Neuronal stem cell (in vitro differentiated cells): ENCODE measurements around the gene NAT9.

Experiments used
- DNase-seq: peaks from one replicate; pipeline ENCODE4 v3.0.0-alpha.2; 2013; ENCODE audit warnings: low spot score
- H2AFZ ChIP-seq: one replicate; pipeline ENCODE4 v1.6.1; 2013; ENCODE audit warnings: mild to moderate bottlenecking, low read length, inconsistent platforms
- H2AK5ac ChIP-seq: 2 replicates; pipeline ENCODE4 v1.6.1; 2013; ENCODE audit warnings: low read depth, mild to moderate bottlenecking, inconsistent platforms, low read length, moderate library complexity, mixed read lengths
- H2BK120ac ChIP-seq: 2 replicates; pipeline ENCODE4 v1.6.1; 2013; ENCODE audit warnings: low read depth, mild to moderate bottlenecking, inconsistent platforms, low read length, moderate library complexity, mixed read lengths
- H2BK12ac ChIP-seq: one replicate; pipeline ENCODE4 v1.6.1; 2013; ENCODE audit warnings: low read length, inconsistent platforms
- H2BK15ac ChIP-seq: 2 replicates; pipeline ENCODE4 v1.6.1; 2013; ENCODE audit warnings: mild to moderate bottlenecking, low read length, inconsistent platforms, mixed read lengths
- H2BK5ac ChIP-seq: one replicate; pipeline ENCODE4 v1.6.1; 2013; ENCODE audit warnings: inconsistent platforms, mild to moderate bottlenecking, low read length, moderate library complexity
- H3K14ac ChIP-seq: one replicate; pipeline ENCODE4 v1.6.1; 2013; ENCODE audit warnings: low read length, inconsistent platforms
- H3K18ac ChIP-seq: 2 replicates; pipeline ENCODE4 v1.6.1; 2013; ENCODE audit warnings: low read length, inconsistent platforms
- H3K23ac ChIP-seq: 2 replicates; pipeline ENCODE4 v1.6.1; 2013; ENCODE audit warnings: low read depth, mild to moderate bottlenecking, mixed read lengths, low read length, inconsistent platforms; ENCODE audit not compliant: poor library complexity
- H3K27ac ChIP-seq: replicated peaks from 3 replicates; pipeline ENCODE4 v1.5.1; 2013; ENCODE audit warnings: low read length, inconsistent platforms
- H3K27me3 ChIP-seq, 3 experiments: 2 replicates each; pipeline ENCODE4 v1.6.1; 2013; ENCODE audit warnings: low read length in 3 of 3, mild to moderate bottlenecking in 2 of 3, inconsistent platforms in 1 of 3, low read depth in 1 of 3, mixed read lengths in 1 of 3, moderate library complexity in 1 of 3; ENCODE audit not compliant: control insufficient read depth in 3 of 3, insufficient read depth in 3 of 3
- H3K36me3 ChIP-seq, 2 donors: replicated peaks in 1 of 2; 2 replicates each; pipeline ENCODE4 v1.6.1; 2013; ENCODE audit warnings: low read length in 2 of 2; ENCODE audit not compliant: control insufficient read depth in 2 of 2, insufficient read depth in 2 of 2
- H3K4ac ChIP-seq: 2 replicates; pipeline ENCODE4 v1.6.1; 2013; ENCODE audit warnings: inconsistent platforms, mild to moderate bottlenecking, low read length, moderate library complexity
- H3K4me1 ChIP-seq, 2 donors: 1 replicate in 1 of 2; 2 replicates in 1 of 2; pipeline ENCODE4 v1.6.1; 2013; ENCODE audit warnings: low read length in 2 of 2, low read depth in 1 of 2; ENCODE audit not compliant: control insufficient read depth in 2 of 2, insufficient read depth in 1 of 2
- H3K4me2 ChIP-seq: one replicate; pipeline ENCODE4 v1.6.1; 2013; ENCODE audit warnings: mild to moderate bottlenecking, low read length, inconsistent platforms; ENCODE audit not compliant: insufficient read depth, poor library complexity, severe bottlenecking
- H3K4me3 ChIP-seq, 2 donors: 2 replicates each; pipeline ENCODE4 v1.5.1; 2013; ENCODE audit warnings: low read length in 2 of 2, mild to moderate bottlenecking in 2 of 2, inconsistent platforms in 1 of 2, moderate library complexity in 1 of 2
- H3K79me1 ChIP-seq: one replicate; pipeline ENCODE4 v1.6.1; 2013; ENCODE audit warnings: low read depth, mild to moderate bottlenecking, inconsistent platforms, low read length, moderate library complexity
- H3K9ac ChIP-seq: one replicate; pipeline ENCODE4 v1.6.1; 2013; ENCODE audit warnings: mild to moderate bottlenecking, low read depth, low read length, inconsistent platforms; ENCODE audit not compliant: poor library complexity
- H3K9me3 ChIP-seq, 2 donors: replicated peaks in 1 of 2; 2 replicates each; pipeline versions ENCODE3 to v1.6.1; 2013; ENCODE audit warnings: low read length in 2 of 2, mild to moderate bottlenecking in 2 of 2, inconsistent platforms in 1 of 2, low read depth in 1 of 2, mixed read lengths in 1 of 2, moderate library complexity in 1 of 2; ENCODE audit not compliant: control insufficient read depth in 2 of 2, insufficient read depth in 1 of 2
- H4K8ac ChIP-seq: one replicate; pipeline ENCODE4 v1.6.1; 2013; ENCODE audit warnings: low read depth, mild to moderate bottlenecking, inconsistent platforms, low read length, moderate library complexity
- H4K91ac ChIP-seq: one replicate; pipeline ENCODE4 v1.6.1; 2013; ENCODE audit warnings: low read length, low read depth, mild to moderate bottlenecking, inconsistent platforms; ENCODE audit not compliant: poor library complexity
- WGBS, 2 donors: extraction: QIAGEN DNeasy Blood & Tissue Kit; methylation state at CpG; one replicate each; pipeline ENCODE4 v1.1.7; 2013; ENCODE audit warnings: missing lambda C conversion rate in 2 of 2, mixed read lengths in 1 of 2; ENCODE audit not compliant: insufficient read length in 2 of 2, insufficient replicate concordance in 1 of 2; ENCODE audit errors: extremely low coverage in 2 of 2; 5-methylcytosine and 5-hydroxymethylcytosine counted together

Gene NAT9

DNA sequence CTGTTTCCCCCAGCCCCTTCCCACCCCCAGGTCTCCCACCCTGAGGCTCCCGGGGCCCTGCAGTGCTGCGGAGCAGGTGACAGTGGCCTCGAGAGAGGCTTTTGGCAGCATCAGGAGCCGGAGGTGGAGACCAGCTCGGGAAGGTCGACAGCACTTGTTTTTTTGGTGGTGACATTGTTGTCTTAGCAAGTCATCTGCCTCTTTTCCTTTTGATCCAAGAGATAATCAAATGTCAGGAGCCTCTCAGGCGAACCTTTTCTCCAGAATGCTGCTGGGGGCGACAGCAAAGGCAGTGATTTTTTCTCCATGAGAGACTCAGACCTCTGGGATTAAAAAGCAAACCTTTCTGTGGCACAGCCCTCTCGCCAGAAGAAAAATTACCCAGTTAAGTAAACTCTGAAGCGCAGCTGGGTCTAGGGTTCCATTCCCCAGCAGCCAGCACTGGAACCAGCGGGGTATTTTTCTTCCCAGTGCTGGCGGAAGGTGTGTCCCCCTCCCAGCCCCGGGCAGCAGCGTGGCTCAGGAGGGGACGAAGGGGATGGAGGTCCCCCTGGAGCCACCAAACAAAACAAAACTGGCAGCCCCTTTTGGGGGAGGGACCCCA, 46.3 kb upstream of the NAT9 start:
- no peak overlapping the region for H3K23ac ChIP-seq
- H3K79me1 ChIP-seq, result peaks cover 1% of the 10 kb centered on the region
- H3K9ac ChIP-seq, result no peak overlapping the region
- no peak overlapping the region for H4K8ac ChIP-seq
- no peak overlapping the region for H2AFZ ChIP-seq
- H3K18ac ChIP-seq, result no peak overlapping the region
- WGBS, 2 donors, result no CpG with 5 or more reads among the region's 15 CpGs
- H3K4me3 ChIP-seq, result no peak overlapping the region
- H3K4me1 ChIP-seq, result peaks cover 0 to 3% of the 10 kb centered on the region in 2 donors
- no peak overlapping the region for H3K27ac ChIP-seq
- no peak overlapping the region for H3K14ac ChIP-seq
- peaks cover 0 to 3% of the 10 kb centered on the region in 2 donors for H3K9me3 ChIP-seq
- H3K4ac ChIP-seq, result no peak overlapping the region
- H3K27me3 ChIP-seq, result no peaks in the 10 kb centered on the region
- no peak overlapping the region for H3K4me2 ChIP-seq
- H4K91ac ChIP-seq, result no peak overlapping the region
- H2BK120ac ChIP-seq, result no peak overlapping the region
- no peak for DNase-seq
- H2BK15ac ChIP-seq, result no peak overlapping the region
- no peak overlapping the region for H2BK12ac ChIP-seq
- H2AK5ac ChIP-seq, result no peak overlapping the region
- H2BK5ac ChIP-seq, result no peak overlapping the region
- peaks cover 12 to 13% of the 10 kb centered on the region in 2 donors for H3K36me3 ChIP-seq

DNA sequence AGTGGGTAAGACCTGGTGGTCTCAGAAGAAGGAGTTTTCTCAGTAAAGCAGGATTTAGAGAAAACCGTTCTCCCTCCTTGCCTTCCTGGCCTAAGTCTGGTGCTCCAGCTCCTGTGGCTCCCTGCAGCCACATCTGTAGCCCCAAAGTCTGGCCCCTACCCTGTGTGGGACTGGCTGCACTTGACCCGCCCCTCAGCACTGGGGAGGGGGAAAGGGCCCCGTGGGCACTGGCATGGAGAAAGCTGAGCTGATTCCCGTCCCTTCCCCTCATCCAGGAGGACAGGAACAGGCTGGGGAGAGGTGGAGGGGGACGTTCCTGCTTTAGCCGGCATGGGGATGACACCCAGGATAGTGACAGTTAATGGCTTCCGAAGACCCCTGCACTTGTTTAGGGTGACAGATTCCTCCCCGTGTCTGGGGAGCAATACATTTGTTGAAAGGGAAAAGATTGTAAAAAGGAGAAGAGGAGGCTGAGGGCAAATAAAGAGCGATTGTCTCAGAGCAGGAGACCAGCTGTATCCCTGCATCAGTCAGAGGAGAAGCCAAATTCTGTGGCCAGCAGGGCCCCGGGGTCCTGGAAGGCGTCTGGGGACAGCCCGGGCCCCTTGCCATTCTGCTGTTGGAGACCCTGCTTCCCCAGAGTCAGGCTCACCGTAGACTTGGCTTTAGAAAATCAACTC, 45.6 kb upstream of the NAT9 start:
- no peak for DNase-seq
- no peak overlapping the region for H4K91ac ChIP-seq
- H3K36me3 ChIP-seq, result peaks cover 12 to 18% of the 10 kb centered on the region in 2 donors
- H3K23ac ChIP-seq, result no peak overlapping the region
- peaks cover 0 to 5% of the 10 kb centered on the region in 2 donors for H3K4me1 ChIP-seq
- H2BK120ac ChIP-seq, result peak overlapping the region; percentile 42
- H2BK12ac ChIP-seq, result no peak overlapping the region
- H2BK5ac ChIP-seq, result no peak overlapping the region
- H3K27ac ChIP-seq, result no peak overlapping the region
- peak overlapping the region; percentile 13 for H3K9ac ChIP-seq
- no peak overlapping the region for H3K14ac ChIP-seq
- no peak overlapping the region for H2AK5ac ChIP-seq
- no peak overlapping the region for H3K4me2 ChIP-seq
- no peak overlapping the region for H3K4me3 ChIP-seq
- H3K9me3 ChIP-seq, result peaks cover 0 to 3% of the 10 kb centered on the region in 2 donors
- H3K27me3 ChIP-seq, result no peaks in the 10 kb centered on the region
- no peak overlapping the region for H3K18ac ChIP-seq
- H3K79me1 ChIP-seq, result peaks cover 1% of the 10 kb centered on the region
- H4K8ac ChIP-seq, result no peak overlapping the region
- no peak overlapping the region for H3K4ac ChIP-seq
- no peak overlapping the region for H2AFZ ChIP-seq
- WGBS, 2 donors, result no CpG with 5 or more reads among the region's 13 CpGs
- H2BK15ac ChIP-seq, result no peak overlapping the region

DNA sequence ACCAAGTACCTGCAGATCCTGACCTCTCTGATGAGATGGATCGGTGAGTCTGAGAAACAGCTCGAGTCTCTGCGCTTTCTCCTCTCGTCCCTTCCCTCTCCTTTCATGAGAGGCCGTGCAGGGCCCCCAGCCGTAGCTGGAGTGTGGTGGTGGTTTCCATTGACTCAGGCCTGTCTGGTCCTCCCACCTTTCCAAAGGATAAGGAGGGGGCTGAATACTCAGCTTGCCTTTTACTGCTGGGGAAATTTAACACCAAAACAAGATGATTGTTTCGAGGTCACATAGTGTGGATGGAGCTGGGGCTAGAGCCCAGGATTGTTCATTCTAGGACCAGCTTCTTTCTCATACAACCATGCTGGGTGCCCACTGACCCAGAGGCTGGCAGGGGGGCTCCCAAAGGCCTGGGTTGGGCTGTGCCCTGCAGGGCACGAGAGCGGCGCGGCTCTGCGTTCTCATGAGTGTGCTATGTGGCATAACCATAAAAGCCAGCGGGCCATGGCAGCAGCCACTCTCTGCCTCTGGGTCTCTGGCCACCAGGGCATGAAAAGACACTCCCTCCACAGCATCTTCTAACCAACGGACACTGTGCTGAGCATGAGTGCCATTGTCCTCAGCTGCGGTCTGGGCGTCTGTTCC, 43.8 kb upstream of the NAT9 start:
- H2AFZ ChIP-seq, result no peak overlapping the region
- no peak overlapping the region for H3K4me3 ChIP-seq
- no peak overlapping the region for H3K4ac ChIP-seq
- H3K14ac ChIP-seq, result no peak overlapping the region
- H3K23ac ChIP-seq, result peak overlapping the region; percentile 45
- H2BK120ac ChIP-seq, result no peak overlapping the region
- H2AK5ac ChIP-seq, result no peak overlapping the region
- H3K27ac ChIP-seq, result no peak overlapping the region
- H4K91ac ChIP-seq, result no peak overlapping the region
- no peak overlapping the region for H3K9ac ChIP-seq
- peaks cover 0 to 9% of the 10 kb centered on the region in 2 donors for H3K4me1 ChIP-seq
- H3K18ac ChIP-seq, result no peak overlapping the region
- no peaks in the 10 kb centered on the region for H3K27me3 ChIP-seq
- peaks cover 1% of the 10 kb centered on the region for H3K79me1 ChIP-seq
- no peak overlapping the region for H4K8ac ChIP-seq
- no peak overlapping the region for H3K4me2 ChIP-seq
- no peak overlapping the region for H2BK5ac ChIP-seq
- no CpG with 5 or more reads among the region's 16 CpGs for WGBS, 2 donors
- H3K9me3 ChIP-seq, result peaks cover 0 to 4% of the 10 kb centered on the region in 2 donors
- peaks cover 11 to 13% of the 10 kb centered on the region in 2 donors for H3K36me3 ChIP-seq
- DNase-seq, result no peak
- H2BK15ac ChIP-seq, result no peak overlapping the region
- no peak overlapping the region for H2BK12ac ChIP-seq

DNA sequence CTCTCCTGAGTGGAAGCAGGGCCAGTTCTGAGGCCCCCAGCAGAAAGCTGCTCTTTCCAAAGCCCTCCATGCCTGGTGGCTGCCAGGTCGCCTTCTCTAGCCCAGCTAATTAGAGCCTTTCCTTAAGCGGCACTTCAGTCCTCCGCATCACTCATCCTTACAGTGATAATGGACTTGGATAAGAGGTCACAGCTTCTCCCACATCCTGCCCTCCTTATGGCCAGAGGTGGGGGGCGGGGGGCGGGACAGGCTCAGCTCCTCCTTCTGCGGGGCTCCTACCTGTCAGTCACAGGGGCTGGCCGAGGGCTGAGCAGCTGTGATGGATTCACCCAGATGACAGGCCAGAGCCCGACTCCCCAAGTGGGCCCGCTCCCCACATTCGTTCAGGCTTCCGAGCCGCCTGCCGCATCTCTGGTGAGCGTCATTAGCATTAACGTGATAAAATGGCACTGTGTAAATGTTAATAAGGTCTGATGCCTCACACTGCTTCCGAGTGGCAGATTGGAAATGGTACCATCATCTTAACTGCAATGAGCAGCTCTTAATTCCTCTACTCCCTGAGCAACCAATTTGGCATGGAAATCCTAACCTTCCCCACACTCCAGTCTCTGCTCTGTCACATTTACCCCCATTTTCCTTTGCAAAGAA, 42.3 kb upstream of the NAT9 start:
- no peak overlapping the region for H4K91ac ChIP-seq
- no CpG with 5 or more reads among the region's 16 CpGs for WGBS, 2 donors
- H3K27ac ChIP-seq, result no peak overlapping the region

More for the DNA sequence above, 42.3 kb upstream of the NAT9 start:
- Histone ChIP-seq H3K27me3 (no peaks in the 10 kb centered on the region), H4K8ac (no peak overlapping the region), H3K36me3 (peaks cover 11 to 15% of the 10 kb centered on the region in 2 donors), H2BK15ac (no peak overlapping the region), H3K14ac (no peak overlapping the region), H2BK5ac (peak overlapping the region; percentile 28), H2AK5ac (no peak overlapping the region), H3K4me3 (no peak overlapping the region), H2AFZ (no peak overlapping the region), H2BK120ac (no peak overlapping the region), H3K79me1 (no peaks in the 10 kb centered on the region), H3K18ac (no peak overlapping the region), H3K4me2 (no peak overlapping the region), H3K9ac (no peak overlapping the region), H3K4ac (no peak overlapping the region), H3K4me1 (peaks cover 0 to 9% of the 10 kb centered on the region in 2 donors), H2BK12ac (no peak overlapping the region), H3K23ac (no peak overlapping the region), H3K9me3 (peaks cover 0 to 4% of the 10 kb centered on the region in 2 donors)
- DNase-seq, result no peak
